ENCODE measurements around the gene FARP2. TPM values are rescaled to one million over a fixed set of nuclear protein-coding genes. Genes with fewer than 3 reads are reported as not detected.
"Not testable (repeated sequence)": the region's sequence is repeated elsewhere in the genome, so short reads cannot be mapped to it uniquely, and the experiment has no call there.

FARP2 gene
- total RNA-seq, 1 donor = 41.3 TPM

DNA sequence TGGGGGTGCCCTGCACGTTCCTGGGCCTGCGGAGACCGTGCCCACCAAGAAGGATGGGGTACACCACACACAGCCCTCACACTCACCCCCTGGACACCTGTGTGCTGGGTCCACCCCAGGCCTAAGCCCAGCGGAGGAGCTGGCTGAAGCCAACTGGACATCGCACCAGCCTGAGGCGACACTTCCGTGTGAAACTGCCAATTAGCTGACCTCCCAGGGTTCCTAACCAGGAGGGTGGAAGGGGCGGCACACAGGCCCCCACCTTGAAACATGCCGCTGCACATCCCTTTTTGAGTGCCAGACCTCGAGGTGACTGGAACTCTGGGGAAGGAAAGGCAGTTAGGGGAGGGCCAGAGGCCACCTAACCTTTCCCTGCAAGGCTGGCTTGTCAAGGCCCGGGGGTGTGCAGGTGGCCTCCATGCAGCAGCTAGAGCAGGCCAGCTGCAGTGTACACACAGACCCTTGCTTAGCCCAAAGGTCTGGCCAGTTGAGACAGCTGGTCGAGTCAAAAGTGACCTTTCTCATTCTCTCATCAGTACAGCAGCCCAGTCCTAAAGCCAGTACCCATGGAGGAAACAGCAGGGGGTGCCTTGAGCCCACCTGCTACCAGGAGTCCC lies 147.8 kb downstream of the FARP2 start:
- Histone ChIP-seq H3K27ac (ENCODE audit: low read depth, low read length) (no peak overlapping the region), H4K20me1 (ENCODE audit: insufficient read depth, low read length) (peaks cover 45% of the 10 kb centered on the region), H3K4me2 (ENCODE audit: insufficient read depth, low read length) (no peak overlapping the region), H3K9me3 (ENCODE audit: low read depth, low read length) (no peaks in the 10 kb centered on the region), H3K27me3 (ENCODE audit: insufficient read depth, low read length) (no peaks in the 10 kb centered on the region), H2AFZ (ENCODE audit: low read length) (no peak overlapping the region), H3K79me2 (ENCODE audit: insufficient read depth, low read length) (peaks cover 83% of the 10 kb centered on the region), H3K4me1 (ENCODE audit: insufficient read depth, low read length) (peaks cover 9% of the 10 kb centered on the region), H3K36me3 (ENCODE audit: insufficient read depth, low read length) (no peaks in the 10 kb centered on the region), H3K4me3 (ENCODE audit: insufficient read depth, low read length) (no peak overlapping the region)
- DNase-seq (ENCODE audit: insufficient read length, low spot score, missing footprints) = peak; percentile 67
- TF ChIP-seq, protein P1, sequence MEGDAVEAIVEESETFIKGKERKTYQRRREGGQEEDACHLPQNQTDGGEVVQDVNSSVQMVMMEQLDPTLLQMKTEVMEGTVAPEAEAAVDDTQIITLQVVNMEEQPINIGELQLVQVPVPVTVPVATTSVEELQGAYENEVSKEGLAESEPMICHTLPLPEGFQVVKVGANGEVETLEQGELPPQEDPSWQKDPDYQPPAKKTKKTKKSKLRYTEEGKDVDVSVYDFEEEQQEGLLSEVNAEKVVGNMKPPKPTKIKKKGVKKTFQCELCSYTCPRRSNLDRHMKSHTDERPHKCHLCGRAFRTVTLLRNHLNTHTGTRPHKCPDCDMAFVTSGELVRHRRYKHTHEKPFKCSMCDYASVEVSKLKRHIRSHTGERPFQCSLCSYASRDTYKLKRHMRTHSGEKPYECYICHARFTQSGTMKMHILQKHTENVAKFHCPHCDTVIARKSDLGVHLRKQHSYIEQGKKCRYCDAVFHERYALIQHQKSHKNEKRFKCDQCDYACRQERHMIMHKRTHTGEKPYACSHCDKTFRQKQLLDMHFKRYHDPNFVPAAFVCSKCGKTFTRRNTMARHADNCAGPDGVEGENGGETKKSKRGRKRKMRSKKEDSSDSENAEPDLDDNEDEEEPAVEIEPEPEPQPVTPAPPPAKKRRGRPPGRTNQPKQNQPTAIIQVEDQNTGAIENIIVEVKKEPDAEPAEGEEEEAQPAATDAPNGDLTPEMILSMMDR (IDR thresholded peaks at IDR 0.05; ENCODE audit: extremely low read depth, low read depth, low read length) = no peak

DNA sequence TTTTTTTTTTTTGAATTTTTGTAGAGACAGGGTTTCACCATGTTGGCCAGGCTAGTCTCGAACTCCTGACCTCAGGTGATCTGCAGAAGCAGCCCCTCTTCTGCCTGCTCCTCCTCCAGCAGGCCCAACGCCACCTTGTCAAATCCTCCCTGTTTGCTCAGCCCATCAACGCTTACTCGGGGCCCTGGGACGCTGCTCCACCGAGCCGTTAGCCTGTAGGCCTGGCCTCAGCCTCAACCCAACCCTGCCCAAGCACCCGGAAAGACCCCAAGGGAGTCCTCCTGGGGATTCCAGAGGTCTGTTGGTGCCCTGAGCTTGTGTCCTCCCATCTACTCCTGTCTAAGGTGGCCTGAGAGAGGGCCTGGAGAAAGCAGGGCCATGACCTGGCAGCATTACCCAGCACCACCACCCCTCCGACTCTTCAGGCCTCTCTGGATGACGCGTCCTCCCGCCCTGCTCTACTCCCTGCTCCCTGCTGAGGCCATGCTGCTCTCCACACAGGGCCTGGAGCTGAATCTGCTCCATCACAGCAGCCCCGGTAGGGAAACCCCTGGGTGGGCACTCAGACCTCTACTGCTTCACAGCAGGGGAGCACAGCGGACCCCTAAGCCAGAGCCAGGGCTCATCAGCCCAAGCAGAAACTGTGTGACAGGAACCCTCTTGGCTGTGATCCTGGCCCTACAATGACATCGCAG lies 149.1 kb downstream of the FARP2 start:
- peaks cover 35% of the 10 kb centered on the region for H4K20me1 ChIP-seq (ENCODE audit: insufficient read depth, low read length)
- TF ChIP-seq, protein P1 (IDR thresholded peaks at IDR 0.05; ENCODE audit: extremely low read depth, low read depth, low read length) = no peak
- no peaks in the 10 kb centered on the region for H3K27me3 ChIP-seq (ENCODE audit: insufficient read depth, low read length)
- peak; percentile 86 for DNase-seq (ENCODE audit: insufficient read length, low spot score, missing footprints)
- H3K4me1 ChIP-seq (ENCODE audit: insufficient read depth, low read length) = peaks cover 15% of the 10 kb centered on the region
- no peaks in the 10 kb centered on the region for H3K9me3 ChIP-seq (ENCODE audit: low read depth, low read length)
- no peak overlapping the region for H3K4me2 ChIP-seq (ENCODE audit: insufficient read depth, low read length)
- no peaks in the 10 kb centered on the region for H3K36me3 ChIP-seq (ENCODE audit: insufficient read depth, low read length)
- H2AFZ ChIP-seq (ENCODE audit: low read length) = no peak overlapping the region
- peaks cover 78% of the 10 kb centered on the region for H3K79me2 ChIP-seq (ENCODE audit: insufficient read depth, low read length)
- H3K27ac ChIP-seq (ENCODE audit: low read depth, low read length) = no peak overlapping the region
- H3K4me3 ChIP-seq (ENCODE audit: insufficient read depth, low read length) = no peak overlapping the region

DNA sequence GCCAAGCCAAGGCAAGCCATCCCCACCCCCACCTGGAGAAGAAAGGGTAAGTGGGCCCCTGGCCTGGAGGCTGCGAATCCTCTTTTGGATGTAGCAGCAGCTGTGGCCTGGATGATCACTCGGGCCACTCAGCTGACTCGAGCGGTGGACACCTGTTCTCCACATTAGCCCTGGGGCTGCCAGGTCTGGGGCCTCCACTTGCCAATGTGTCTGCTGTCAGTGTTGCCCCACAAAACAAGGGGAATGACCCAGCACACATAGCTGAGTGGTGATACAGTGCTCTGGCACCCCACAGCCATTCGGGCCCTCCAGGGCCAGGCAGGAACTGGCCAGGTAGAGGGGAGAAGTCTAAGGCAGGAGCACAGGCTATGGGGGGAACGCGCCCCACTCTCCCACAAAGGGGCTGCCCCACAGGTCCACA lies 149.7 kb downstream of the FARP2 start:
- Histone ChIP-seq H3K4me2 (ENCODE audit: insufficient read depth, low read length) (no peak overlapping the region), H3K9me3 (ENCODE audit: low read depth, low read length) (no peaks in the 10 kb centered on the region), H3K4me1 (ENCODE audit: insufficient read depth, low read length) (peaks cover 15% of the 10 kb centered on the region), H2AFZ (ENCODE audit: low read length) (no peak overlapping the region), H3K4me3 (ENCODE audit: insufficient read depth, low read length) (no peak overlapping the region), H3K79me2 (ENCODE audit: insufficient read depth, low read length) (peaks cover 72% of the 10 kb centered on the region), H3K27ac (ENCODE audit: low read depth, low read length) (no peak overlapping the region), H3K36me3 (ENCODE audit: insufficient read depth, low read length) (no peaks in the 10 kb centered on the region), H3K27me3 (ENCODE audit: insufficient read depth, low read length) (no peaks in the 10 kb centered on the region), H4K20me1 (ENCODE audit: insufficient read depth, low read length) (peaks cover 31% of the 10 kb centered on the region)
- DNase-seq (ENCODE audit: insufficient read length, low spot score, missing footprints) = peak; percentile 71
- TF ChIP-seq, protein P1 (IDR thresholded peaks at IDR 0.05; ENCODE audit: extremely low read depth, low read depth, low read length) = no peak

DNA sequence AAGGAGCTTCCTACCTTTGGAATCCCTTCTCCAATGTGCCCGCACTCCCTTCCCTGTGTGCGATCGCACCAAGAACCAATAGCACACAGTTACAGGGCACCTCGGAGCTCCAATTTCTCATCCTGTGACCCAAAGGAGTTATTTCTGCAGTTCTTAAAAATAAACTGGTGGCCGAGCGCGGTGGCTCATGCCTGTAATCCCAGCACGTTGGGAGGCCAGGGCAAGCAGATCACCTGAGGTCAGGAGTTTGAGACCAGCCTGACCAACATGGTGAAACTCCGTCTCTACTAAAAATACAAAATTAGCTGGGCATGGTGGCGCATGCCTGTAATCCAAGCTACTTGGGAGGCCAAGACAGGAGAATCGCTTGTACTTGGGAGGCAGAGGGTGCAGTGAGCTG lies 150.2 kb downstream of the FARP2 start:
- not testable (repeated sequence) for H3K36me3 ChIP-seq (ENCODE audit: insufficient read depth, low read length); H2AFZ ChIP-seq (ENCODE audit: low read length); H3K27me3 ChIP-seq (ENCODE audit: insufficient read depth, low read length); H3K4me3 ChIP-seq (ENCODE audit: insufficient read depth, low read length); H3K9me3 ChIP-seq (ENCODE audit: low read depth, low read length); H3K27ac ChIP-seq (ENCODE audit: low read depth, low read length); DNase-seq (ENCODE audit: insufficient read length, low spot score, missing footprints)
- Histone ChIP-seq H3K4me2 (ENCODE audit: insufficient read depth, low read length) (peak overlapping the region; percentile 91), H4K20me1 (ENCODE audit: insufficient read depth, low read length) (peaks cover 27% of the 10 kb centered on the region), H3K4me1 (ENCODE audit: insufficient read depth, low read length) (peaks cover 15% of the 10 kb centered on the region), H3K79me2 (ENCODE audit: insufficient read depth, low read length) (peaks cover 67% of the 10 kb centered on the region)
